IPS-11a (cell line): Measurements from ENCODE around the gene TNFAIP8L2.
A peak's percentile ranks its signal among the peaks of the same experiment; 100 is the strongest.
"Not testable (repeated sequence)": the region's sequence is repeated elsewhere in the genome, so short reads cannot be mapped to it uniquely, and the experiment has no call there.

Experiments used
- H3K4me3 ChIP-seq: one replicate; pipeline ENCODE4 v1.5.1; 2013; ENCODE audit warnings: low read depth, low read length, control low read depth

Gene TNFAIP8L2

GRCh38 chr1:151188667-151189066, 32.2 kb downstream of the TNFAIP8L2 start:
- peak overlapping the region; percentile 97 for H3K4me3 ChIP-seq

GRCh38 chr1:151189637-151190445, 33.4 kb downstream of the TNFAIP8L2 start, which contains the start of gene VPS72:
Gene VPS72 (minus strand): TSS chr1:151190197. CDS start chr1:151190121, 76 bp downstream.
- H3K4me3 ChIP-seq, result peak within 1 kb of the TSS; percentile 97

- H3K4me3 ChIP-seq, result no peak overlapping the region
Observed at GRCh38 chr1:151192047-151192446, 35.6 kb downstream of the TNFAIP8L2 start.

- H3K4me3 ChIP-seq, result no peak overlapping the region
Observed at GRCh38 chr1:151193304-151193703, 36.9 kb downstream of the TNFAIP8L2 start.

- no peak overlapping the region for H3K4me3 ChIP-seq
Observed at GRCh38 chr1:151193856-151194255, 37.4 kb downstream of the TNFAIP8L2 start.

GRCh38 chr1:151194894-151195594, 38.6 kb downstream of the TNFAIP8L2 start:
- H3K4me3 ChIP-seq, result not testable (repeated sequence)

GRCh38 chr1:151196292-151196800, 39.9 kb downstream of the TNFAIP8L2 start:
- no peak overlapping the region for H3K4me3 ChIP-seq

GRCh38 chr1:151197863-151198253, 41.4 kb downstream of the TNFAIP8L2 start:
- peak overlapping the region; percentile 85 for H3K4me3 ChIP-seq

- H3K4me3 ChIP-seq, result peak within 1 kb of the TSS; percentile 85
Observed at GRCh38 chr1:151198254-151199127, 42.0 kb downstream of the TNFAIP8L2 start, which contains the start of gene PIP5K1A. Gene PIP5K1A (plus strand): TSS chr1:151198552. CDS start chr1:151198997, 445 bp downstream.

GRCh38 chr1:151199873-151200581, 43.6 kb downstream of the TNFAIP8L2 start:
- H3K4me3 ChIP-seq, result peak overlapping the region; percentile 85

- H3K4me3 ChIP-seq, result not testable (repeated sequence)
Observed at GRCh38 chr1:151205381-151205965, 49.0 kb downstream of the TNFAIP8L2 start.
